Gastrocnemius medialis (tissue), 4 donors: Measurements from ENCODE around the gene KDM2B. TPM values are rescaled to one million over a fixed set of nuclear protein-coding genes. Genes with fewer than 3 reads are reported as not detected.

Source experiments
- ATAC-seq, 2 donors: fragments of 150-250 bp; one replicate each; pipeline ENCODE4 v1.9.1; 2016
- DNase-seq, 2 donors: peaks; one replicate each; pipeline ENCODE4 v3.0.0-alpha.2; 2019
- H3K27ac ChIP-seq, 4 donors: fragments of 200-600 bp; sonication (generic); 1 replicate in 1 of 4; 2 replicates in 3 of 4; pipeline ENCODE4 v1.5.1; 2016 to 2018; ENCODE audit warnings: mild to moderate bottlenecking in 2 of 4, moderate library complexity in 1 of 4
- H3K27me3 ChIP-seq, 3 donors: fragments of 200-600 bp; sonication (generic) in 2 of 3; 1 replicate in 1 of 3; 2 replicates in 2 of 3; pipeline versions ENCODE4 v1.5.1 to v1.6.0; 2016 to 2019; ENCODE audit warnings: mild to moderate bottlenecking in 1 of 3, moderate library complexity in 1 of 3
- H3K36me3 ChIP-seq, 2 donors: fragments of 200-600 bp; sonication (generic) in 1 of 2; one replicate each; pipeline ENCODE4 v1.5.1; 2017 to 2018
- H3K4me1 ChIP-seq, 2 donors: fragments of 200-600 bp; sonication (generic) in 1 of 2; one replicate each; pipeline ENCODE4 v1.5.1; 2016 to 2017; ENCODE audit warnings: mild to moderate bottlenecking in 2 of 2
- H3K4me3 ChIP-seq, 4 donors: fragments of 200-600 bp; sonication (generic) in 3 of 4; 1 replicate in 1 of 4; 2 replicates in 3 of 4; pipeline ENCODE4 v1.5.1; 2016 to 2019; ENCODE audit warnings: mild to moderate bottlenecking in 2 of 4
- H3K9me3 ChIP-seq, 3 donors: fragments of 200-600 bp; sonication (generic) in 2 of 3; 1 replicate in 1 of 3; 2 replicates in 2 of 3; pipeline ENCODE4 v1.5.1; 2016 to 2019
- POLR2A ChIP-seq, 2 donors: fragments of 450-650 bp; IDR thresholded peaks; one replicate each; pipeline ENCODE4 v1.6.1; 2017; ENCODE audit warnings: antibody characterized with exemption in 2 of 2, mild to moderate bottlenecking in 2 of 2, moderate library complexity in 2 of 2
- in situ Hi-C, 4 donors: fragments of 200-750 bp; cut with MboI; loops; one replicate each; pipeline versions ENCODE4 v1.15.0 to v1.8.0; 2017; ENCODE audit warnings: low sequenced_read_pairs in 4 of 4
- intact Hi-C: fragments of 100-400 bp; cut with DNase I; formaldehyde crosslinking; loops from one replicate; pipeline ENCODE4 v1.15.1; 2023; ENCODE audit warnings: low total_unique reads
- total RNA-seq, 4 donors: library from RNA; depleted of rRNA; stranded (reverse); fragments of >200 nt; gene quantifications; one replicate each; pipeline versions ENCODE4 v1.1.0 to v1.2.3, GENCODE V29; 2016
- TF ChIP-seq, protein P1 (sequence below), 5 experiments: fragments of 450-650 bp in 3 of 5; fragments of 200-600 bp in 2 of 5; sonication (generic) in 2 of 5; IDR thresholded peaks in 4 of 5; conservative IDR thresholded peaks in 1 of 5; 1 replicate in 4 of 5; 2 replicates in 1 of 5; pipeline ENCODE4 v1.5.1; 2016 to 2019; ENCODE audit warnings: antibody characterized with exemption in 5 of 5, mild to moderate bottlenecking in 3 of 5, moderate library complexity in 3 of 5

The KDM2B gene
- total RNA-seq, 4 donors from 2014 or later = 4.8 to 9.4 (median 8.3) TPM

DNA sequence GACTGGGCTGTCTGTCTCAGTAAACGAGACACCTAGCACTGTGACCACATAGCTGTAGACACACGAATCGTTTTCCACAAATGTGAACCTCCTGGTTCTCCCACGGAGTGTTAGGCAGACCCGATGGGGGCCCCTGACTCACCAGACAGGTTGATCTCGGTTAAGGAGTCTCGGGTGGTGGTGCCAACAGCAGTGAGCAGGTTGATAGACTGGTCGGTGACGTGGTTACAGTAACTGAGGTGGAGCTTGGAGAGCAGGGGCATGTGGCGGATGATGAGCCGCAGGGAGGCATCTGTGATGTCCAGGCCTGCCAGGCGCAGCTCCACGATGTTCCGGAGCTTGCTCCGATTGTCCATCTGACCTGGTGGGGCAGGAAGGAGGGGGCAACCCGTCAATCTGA, 141.1 kb downstream of the KDM2B start:
- Histone ChIP-seq H3K27ac (no peak overlapping the region), H3K9me3 (no peaks in the 10 kb centered on the region), H3K4me1 (peaks cover 0 to 5% of the 10 kb centered on the region in 2 donors), H3K36me3 (peaks cover 0 to 47% of the 10 kb centered on the region in 2 donors), H3K4me3 (no peak overlapping the region), H3K27me3 (no peaks in the 10 kb centered on the region)
- no peak for TF ChIP-seq POLR2A (IDR thresholded peaks at IDR 0.05)
- TF ChIP-seq, protein P1, sequence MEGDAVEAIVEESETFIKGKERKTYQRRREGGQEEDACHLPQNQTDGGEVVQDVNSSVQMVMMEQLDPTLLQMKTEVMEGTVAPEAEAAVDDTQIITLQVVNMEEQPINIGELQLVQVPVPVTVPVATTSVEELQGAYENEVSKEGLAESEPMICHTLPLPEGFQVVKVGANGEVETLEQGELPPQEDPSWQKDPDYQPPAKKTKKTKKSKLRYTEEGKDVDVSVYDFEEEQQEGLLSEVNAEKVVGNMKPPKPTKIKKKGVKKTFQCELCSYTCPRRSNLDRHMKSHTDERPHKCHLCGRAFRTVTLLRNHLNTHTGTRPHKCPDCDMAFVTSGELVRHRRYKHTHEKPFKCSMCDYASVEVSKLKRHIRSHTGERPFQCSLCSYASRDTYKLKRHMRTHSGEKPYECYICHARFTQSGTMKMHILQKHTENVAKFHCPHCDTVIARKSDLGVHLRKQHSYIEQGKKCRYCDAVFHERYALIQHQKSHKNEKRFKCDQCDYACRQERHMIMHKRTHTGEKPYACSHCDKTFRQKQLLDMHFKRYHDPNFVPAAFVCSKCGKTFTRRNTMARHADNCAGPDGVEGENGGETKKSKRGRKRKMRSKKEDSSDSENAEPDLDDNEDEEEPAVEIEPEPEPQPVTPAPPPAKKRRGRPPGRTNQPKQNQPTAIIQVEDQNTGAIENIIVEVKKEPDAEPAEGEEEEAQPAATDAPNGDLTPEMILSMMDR (IDR thresholded peaks at IDR 0.05 in 4 of 5, conservative IDR thresholded peaks at IDR 0.05 in 1 of 5) = no peak
- intact Hi-C loops = loop anchor here (5.0 kb wide), 1 partner anchor 87 kb away; the partner anchor contains the start of gene ANAPC5
- DNase-seq = no peak
- in situ Hi-C loops = loop anchor here in 3 of 4 donors (5.0 to 10.0 kb wide), 2 partner anchors 105 to 107 kb away; no protein-coding TSS in a partner anchor
- no peak for ATAC-seq

DNA sequence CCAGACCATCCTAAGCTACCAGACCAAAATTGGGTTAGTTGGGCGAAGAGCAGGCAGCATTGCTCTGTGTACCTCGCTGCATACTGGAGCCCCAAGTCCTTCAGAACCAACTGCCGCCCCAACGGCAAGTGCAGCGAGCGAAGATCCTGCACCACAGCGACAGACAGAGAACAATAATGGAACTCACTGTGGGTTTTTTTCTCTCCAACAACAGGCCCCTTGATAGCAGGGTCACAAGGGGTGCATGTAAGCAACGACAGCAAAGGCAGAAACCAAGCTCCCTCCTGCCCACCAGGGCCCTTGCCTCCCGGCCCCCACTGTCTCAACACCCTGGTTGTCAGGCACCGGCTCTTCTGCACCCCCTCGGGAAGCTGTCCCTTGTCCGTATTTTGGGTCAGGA, 141.9 kb downstream of the KDM2B start:
- H3K9me3 ChIP-seq = no peaks in the 10 kb centered on the region
- intact Hi-C loops = no loop called here
- ATAC-seq = no peak
- H3K4me3 ChIP-seq = no peak overlapping the region
- peaks cover 0 to 47% of the 10 kb centered on the region in 2 donors for H3K36me3 ChIP-seq
- in situ Hi-C loops = loop anchor here in 1 of 4 donors (5.0 kb wide), 1 partner anchor 107 kb away; no protein-coding TSS in a partner anchor
- TF ChIP-seq, protein P1 (IDR thresholded peaks at IDR 0.05 in 4 of 5, conservative IDR thresholded peaks at IDR 0.05 in 1 of 5) = no peak
- TF ChIP-seq POLR2A (IDR thresholded peaks at IDR 0.05) = no peak
- no peak for DNase-seq
- H3K4me1 ChIP-seq = peaks cover 0 to 5% of the 10 kb centered on the region in 2 donors
- no peaks in the 10 kb centered on the region for H3K27me3 ChIP-seq
- no peak overlapping the region for H3K27ac ChIP-seq

DNA sequence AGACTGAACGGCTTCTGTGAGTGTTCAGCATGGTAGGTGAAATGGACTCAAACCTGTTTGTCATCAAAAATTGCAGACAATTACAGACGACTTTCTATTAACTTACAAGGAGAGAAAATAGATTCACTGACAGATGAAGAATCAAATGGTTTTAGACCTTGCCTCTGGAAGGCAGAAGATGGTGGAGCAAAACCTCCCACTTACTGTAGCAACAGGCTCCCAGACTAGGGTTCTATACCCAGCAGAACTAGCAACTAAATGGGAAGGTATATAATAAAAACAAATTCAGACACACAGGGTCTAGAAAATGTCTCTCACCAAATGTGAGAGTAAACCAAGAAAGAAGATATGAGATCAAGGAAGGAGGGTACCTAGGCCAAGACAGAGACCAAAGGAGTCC, 144.1 kb downstream of the KDM2B start:
- H3K9me3 ChIP-seq = no peaks in the 10 kb centered on the region
- H3K36me3 ChIP-seq = peaks cover 0 to 47% of the 10 kb centered on the region in 2 donors
- H3K4me1 ChIP-seq = no peaks in the 10 kb centered on the region
- intact Hi-C loops = loop anchor here (1.0 kb wide), 1 partner anchor 14 kb away; no protein-coding TSS in a partner anchor
- H3K27me3 ChIP-seq = no peaks in the 10 kb centered on the region
- no peak overlapping the region for H3K4me3 ChIP-seq
- no peak for TF ChIP-seq POLR2A (IDR thresholded peaks at IDR 0.05)
- TF ChIP-seq, protein P1 (IDR thresholded peaks at IDR 0.05 in 4 of 5, conservative IDR thresholded peaks at IDR 0.05 in 1 of 5) = no peak
- in situ Hi-C loops = loop anchor here in 1 of 4 donors (5.0 kb wide), 1 partner anchor 104 kb away; no protein-coding TSS in a partner anchor
- ATAC-seq (no peak), DNase-seq (no peak)
- no peak overlapping the region for H3K27ac ChIP-seq

DNA sequence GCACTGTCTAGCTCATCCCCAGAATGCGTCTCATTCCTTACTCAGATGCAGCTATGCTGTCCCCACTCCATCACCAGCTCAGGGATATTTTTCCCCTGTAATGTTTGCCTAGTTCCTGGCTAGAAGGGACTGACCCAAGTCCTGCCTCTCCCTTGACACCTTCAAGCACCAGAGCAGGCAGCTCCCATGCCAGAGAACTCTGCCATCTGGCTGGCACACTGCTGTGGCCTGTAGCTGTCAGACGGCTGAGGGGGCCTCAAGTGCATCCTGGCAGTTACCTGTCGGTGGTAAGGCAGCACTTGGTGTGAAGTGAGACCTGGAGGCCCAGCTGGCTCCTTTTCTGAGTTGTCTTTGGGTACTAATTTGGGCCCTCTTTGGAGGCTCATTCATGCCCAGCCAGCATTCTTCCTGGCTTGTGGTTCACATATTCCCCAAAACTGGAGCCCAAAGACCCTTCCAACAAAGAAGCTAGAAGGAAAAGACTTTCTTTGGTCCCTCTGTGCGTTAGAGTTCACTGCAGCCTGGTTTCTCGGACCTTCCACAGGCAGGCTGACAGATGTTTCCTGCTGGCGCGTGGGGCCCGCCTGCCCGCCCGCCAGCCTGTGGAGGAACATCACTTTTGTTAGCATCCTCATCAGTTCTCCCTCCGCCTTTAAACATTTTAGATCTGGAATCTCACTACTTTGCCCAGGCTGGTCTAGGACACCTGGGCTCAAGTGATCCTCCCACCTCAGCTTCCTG, 147.9 kb downstream of the KDM2B start:
- no peak for DNase-seq
- Histone ChIP-seq H3K27me3 (no peaks in the 10 kb centered on the region), H3K36me3 (peaks cover 0 to 50% of the 10 kb centered on the region in 2 donors), H3K27ac (peak overlapping the region in 3 of 4 donors; percentile 5 to 16 (median 14)), H3K4me3 (no peak overlapping the region), H3K9me3 (no peaks in the 10 kb centered on the region), H3K4me1 (peaks cover 0 to 7% of the 10 kb centered on the region in 2 donors)
- TF ChIP-seq, protein P1 (IDR thresholded peaks at IDR 0.05 in 4 of 5, conservative IDR thresholded peaks at IDR 0.05 in 1 of 5) = no peak
- TF ChIP-seq POLR2A (IDR thresholded peaks at IDR 0.05) = no peak
- no peak for ATAC-seq
- in situ Hi-C loops = no loop called here
- intact Hi-C loops = no loop called here
